Fibroblast of skin of left biceps (primary cell): ENCODE data around the gene FRMD6.
A peak's percentile ranks its signal among the peaks of the same experiment; 100 is the strongest.
"Not testable (repeated sequence)": the region's sequence is repeated elsewhere in the genome, so short reads cannot be mapped to it uniquely, and the experiment has no call there.

Experiments used
- DNase-seq, 2 experiments: peaks; one replicate each; pipeline ENCODE4 v3.0.0-alpha.2; 2013; ENCODE audit warnings: low read depth in 2 of 2

FRMD6 gene

DNA sequence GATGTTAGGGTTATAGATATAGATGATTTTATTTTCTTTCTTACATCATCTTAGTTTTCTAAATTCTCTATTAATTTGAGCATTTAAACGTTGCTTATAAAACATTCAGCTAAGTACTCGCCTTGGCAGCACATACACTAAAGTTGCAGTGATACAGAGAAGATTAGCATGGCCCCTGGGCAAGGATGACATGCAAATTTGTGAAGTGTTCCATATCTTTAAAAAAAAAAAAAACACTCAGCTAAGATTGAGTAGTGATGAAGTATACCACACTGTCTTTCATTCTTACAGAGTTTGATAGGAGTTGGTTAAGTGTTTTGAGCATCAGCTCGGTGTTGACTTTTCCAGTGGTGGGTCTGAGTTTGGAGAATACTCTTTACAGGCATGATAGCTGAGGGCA, 72.3 kb downstream of the FRMD6 start:
- no peak for DNase-seq

DNA sequence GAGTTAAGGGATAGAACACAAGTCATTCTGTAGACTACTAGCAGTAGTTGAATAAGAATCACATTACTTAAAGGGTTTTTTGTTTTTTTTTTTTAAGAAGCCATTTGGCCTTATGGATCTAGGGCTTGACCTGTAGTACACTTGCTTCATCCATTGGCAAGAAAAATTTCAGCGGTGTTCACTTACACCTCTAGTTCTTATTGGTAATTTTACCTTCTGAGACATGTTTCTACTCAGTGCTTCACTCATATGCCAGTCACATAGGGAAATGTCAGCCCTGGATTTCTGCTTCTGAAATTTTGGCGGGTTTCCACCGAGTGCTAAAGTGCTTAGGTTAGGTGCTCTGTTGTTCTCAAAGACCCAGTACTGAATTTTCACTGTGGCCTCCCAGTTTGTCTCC, 72.9 kb downstream of the FRMD6 start:
- no peak for DNase-seq

DNA sequence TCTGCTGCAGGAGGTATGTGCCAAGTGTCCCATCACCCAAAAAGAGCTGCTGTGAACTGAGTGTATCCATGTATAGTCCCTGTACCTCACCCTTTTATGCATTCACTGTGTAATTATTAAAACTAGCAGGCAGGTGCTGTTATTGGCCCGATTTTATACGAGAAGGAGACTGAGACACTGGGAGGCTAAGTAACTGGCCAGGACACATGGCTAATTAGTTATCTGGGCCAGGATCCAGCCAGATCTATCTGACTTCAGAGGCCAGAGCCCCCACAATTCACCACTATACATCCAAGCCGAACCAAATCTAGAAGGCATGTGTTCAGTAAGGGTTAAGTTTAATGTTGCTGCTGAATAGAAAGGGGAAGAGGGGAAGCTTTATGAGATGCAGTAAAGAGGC, 73.4 kb downstream of the FRMD6 start:
- DNase-seq, result no peak

DNA sequence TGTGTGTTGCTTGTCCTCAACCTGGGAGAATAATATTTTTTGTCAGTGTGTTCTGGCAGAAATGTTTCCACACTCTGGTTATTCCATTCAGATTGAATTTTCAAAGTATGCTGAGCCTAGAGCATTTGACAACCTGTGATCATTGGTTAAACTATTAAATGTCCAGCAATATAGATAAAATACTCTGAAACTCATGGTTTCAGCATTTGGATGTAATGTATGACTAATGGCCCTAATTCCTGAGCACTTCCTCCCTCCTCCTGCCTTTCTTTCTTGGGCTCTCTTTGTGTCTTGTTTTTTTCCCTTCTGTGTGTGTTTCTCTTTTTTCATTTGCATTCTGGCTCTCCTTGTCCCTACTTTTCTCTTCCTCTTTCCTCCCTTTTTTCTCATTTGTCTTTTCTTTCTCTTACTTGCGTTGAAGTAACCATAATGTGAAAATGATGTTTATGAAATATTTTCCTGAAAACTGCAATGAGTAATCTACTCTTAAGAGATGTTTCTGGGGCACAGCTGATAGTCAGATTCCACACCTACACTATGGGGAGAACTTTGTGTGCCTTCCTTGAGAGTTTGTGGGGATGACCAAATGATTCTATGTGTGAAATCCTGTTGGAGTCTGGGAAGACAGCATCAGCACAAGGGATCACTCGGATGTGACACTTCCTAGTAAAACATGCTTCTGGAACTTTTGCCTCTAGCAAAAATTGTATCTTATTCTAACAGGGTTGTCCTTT, 74.6 kb downstream of the FRMD6 start:
- peak in 1 of 2 experiments; percentile 17 for DNase-seq

DNA sequence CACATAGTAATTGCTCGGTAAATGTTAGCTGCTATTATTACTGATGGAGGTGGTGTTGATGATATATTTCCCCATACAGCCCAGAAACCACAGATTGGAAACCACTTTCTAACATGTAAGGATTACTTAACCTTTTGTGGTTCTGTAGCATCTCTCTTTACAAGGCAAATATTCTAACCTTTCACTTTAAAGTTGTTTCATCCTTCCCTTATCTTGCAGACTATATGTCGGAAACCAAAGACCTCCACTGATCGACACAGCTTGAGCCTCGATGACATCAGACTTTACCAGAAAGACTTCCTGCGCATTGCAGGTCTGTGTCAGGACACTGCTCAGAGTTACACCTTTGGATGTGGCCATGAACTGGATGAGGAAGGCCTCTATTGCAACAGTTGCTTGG, 75.8 kb downstream of the FRMD6 start:
- DNase-seq, result no peak

DNA sequence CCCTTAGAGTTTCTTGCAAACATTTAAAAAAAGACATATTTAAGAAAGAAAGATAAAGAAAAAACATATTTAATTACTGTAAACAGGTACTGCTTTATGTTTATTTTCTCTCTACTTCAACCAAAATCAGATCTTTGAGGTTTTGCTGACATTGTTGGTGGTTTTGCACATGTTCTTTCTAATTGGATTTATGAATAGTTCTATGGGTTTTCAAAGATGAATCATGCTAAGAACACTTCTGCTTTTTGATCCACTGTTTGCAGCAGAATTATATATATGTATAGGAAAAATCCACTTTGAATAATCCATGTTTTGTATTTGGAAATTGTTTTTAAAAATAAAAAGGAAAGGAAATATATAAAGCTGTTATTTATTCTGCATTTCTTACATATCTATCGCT, 78.4 kb downstream of the FRMD6 start:
- DNase-seq, result no peak

DNA sequence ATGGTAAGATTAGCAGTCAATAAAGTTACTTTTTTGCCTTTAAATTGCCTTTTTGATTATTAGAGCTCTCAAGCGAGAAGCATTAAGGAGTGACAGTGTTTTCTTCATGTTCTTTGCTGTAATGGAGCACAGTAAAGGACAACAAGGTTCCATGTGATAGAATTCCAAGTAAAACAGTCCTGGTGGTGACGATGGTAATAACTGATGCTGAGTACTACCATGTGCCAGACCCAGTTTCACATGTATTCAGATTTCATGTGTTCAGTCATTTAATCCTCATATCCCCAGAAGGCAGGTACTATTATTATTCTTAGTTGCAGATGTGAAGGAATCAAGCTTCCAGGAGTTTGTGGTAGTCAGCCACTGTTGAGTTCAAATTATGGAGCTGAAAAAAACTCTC, 79.0 kb downstream of the FRMD6 start:
- no peak for DNase-seq

DNA sequence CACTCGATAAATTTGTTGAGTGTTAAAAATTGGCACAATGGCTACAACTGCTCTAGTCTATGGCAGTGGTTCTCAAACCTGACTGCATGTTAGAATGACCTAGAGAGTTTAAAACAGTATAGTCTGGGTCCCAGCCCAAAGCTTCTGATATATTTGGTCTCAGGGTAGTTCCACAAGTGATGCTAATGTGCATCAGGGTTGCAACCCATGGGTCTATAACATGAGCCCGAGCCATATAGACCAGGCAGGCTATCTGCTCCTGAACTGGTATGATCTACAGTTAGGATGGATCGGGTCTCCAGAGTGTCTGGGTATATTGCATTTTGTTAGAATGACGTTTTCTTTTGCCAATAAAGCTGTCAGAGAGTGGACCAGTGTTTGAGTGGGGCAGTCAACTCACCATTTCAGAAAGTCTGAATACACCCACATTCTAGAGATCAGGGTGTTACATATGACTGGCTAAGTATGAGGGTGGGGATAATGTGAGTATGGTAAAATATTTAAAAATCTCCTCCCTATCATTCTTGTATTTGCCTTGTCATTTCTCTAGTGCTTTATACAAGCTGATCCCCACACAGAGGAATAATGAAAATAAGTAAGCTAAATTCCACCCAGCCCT, 80.9 kb downstream of the FRMD6 start:
- DNase-seq, result no peak

DNA sequence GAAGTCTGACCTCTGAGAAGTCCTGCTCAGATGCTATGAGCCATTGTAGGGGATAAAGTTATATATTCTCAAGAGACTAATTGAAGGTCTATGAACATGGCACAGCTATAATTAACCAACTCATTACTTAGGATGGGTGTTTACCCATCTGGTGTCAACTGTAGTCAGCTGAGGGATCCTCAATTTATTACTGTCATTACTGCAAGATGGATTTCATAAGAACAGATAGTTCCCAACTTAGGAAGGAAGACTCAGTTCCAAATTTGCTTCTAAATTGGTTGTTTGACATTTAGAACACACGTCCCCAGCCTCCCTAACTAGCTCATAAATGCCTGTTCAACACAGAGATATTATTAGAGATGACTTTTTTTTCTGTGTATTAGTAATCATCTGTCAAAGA, 81.4 kb downstream of the FRMD6 start:
- no peak for DNase-seq

DNA sequence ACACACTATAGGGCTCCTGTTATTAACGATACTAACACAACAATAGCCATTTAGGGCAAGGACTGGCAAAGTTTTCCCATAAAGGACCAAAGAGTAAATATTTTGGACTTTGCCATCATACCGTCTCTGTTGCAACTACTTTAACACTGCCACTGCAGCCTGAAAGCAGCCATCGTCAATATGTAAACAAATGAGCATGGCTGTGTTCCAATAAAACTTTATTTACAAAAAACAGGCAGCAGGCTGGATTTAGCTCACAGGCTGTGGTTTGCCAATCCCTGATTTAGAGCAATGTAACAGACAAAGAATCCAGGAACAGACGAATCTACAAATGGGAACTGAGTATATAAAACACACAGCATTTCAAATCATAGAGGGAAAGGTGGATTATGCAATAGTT, 84.1 kb downstream of the FRMD6 start:
- no peak for DNase-seq

DNA sequence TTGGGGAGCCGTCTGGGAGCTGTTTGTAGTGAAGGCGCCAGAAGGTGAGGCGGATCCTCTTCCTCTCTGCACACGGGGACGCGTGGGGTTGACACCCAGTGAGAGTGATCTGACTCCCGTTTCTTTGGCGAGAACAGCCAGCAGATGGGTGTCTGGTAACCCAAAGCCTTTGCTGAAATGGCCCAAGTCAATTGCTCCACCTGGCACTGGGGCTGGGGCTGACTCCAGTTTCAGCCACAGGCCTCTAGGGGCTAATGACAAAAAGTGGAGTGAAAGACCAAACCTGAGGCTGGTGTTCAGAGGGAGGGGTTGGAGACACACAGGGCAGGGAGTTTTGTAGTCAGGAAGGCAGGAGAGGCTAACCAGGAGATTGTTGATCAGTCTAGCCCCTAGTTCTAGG, 87.0 kb downstream of the FRMD6 start:
- no peak for DNase-seq

DNA sequence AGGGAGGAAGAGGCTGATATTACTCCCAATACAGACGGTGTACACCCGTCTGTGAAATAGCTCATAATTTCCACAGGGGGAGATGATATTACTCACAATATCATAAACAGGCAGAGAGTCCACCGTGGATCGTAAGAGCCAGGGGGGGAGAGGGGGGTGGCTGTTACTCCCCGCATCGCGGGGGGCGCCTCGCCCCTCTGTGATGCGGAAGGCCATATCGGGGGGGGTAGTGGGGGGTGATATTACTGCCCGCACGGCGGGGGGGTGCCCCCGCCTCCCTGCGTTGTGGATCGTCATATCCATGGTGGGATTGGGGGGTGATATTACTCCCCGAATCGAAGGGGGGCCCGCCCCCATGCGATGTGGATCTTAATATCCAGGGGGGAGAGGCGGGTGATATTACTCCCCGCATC, 91.9 kb downstream of the FRMD6 start:
- DNase-seq, result no peak

DNA sequence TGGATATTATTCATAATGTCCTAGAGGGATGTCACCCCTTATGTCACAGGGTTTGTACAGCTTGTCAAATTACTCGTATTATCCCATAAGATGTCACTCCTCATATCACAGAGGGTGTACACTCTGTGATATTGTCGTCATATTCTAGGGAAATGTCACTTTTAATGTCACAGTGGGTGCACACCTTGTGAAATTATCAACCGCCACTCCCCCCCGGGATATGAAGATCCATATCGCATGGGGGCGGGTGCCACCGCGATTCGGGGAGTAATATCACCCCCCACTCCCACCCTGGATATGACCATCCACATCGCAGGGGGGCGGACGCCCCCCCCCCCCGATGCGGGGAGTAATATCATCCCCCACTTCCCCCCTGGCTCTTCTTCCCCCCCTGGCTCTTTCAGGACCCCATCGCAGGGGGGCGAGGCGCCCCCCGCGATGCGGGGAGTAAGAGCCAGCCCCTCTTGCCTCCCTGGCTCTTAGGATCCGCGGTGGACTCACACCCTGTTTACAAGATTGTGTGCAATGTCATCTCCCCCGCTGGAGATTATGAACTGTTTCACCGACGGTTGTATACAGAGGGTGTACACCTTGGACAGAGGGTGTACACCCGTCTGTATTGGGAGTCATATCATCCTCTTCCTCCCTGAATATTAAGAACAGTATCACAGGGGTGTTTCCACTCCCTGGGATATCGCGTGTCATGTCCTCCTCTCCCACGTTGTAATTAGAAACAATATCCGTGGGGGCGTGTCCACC, 92.8 kb downstream of the FRMD6 start:
- DNase-seq, result no peak

DNA sequence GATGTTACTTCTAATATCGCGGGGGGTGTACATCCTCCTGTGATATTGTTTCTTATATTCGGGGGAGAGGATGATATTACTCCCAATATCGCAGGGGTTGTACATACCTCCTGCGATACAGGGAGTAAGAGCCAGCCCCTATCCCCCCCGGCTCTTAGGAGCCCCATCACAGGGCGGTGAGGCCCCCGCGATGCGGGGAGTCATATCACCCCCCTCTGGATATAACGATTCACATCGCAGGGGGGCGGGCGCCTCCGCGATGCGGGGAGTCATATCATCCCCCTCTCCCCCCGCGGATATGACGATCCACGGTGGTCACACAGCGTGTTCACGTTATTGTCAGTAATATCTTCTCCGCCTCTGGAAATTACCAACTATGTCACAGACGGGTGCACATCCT, 95.1 kb downstream of the FRMD6 start:
- DNase-seq, result not testable (repeated sequence)

DNA sequence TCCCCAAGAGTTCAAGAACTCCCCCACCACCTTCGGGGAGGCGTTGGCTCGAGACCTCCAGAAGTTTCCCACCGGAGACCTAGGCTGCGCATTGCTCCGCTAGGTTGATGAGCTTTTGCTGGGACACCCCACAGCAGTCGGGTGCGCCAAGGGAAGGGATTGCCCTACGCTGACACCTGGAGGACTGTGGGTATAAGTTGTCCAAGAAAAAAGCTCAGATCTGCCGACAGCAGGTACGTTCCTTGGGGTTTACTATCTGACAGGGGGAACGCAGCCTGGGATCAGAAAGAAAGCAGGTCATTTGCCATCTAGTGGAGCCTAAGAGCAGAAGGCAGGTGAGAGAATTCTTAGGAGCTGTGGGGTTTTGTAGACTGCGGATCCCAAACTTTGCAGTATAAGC, 98.8 kb downstream of the FRMD6 start:
- DNase-seq, result no peak

DNA sequence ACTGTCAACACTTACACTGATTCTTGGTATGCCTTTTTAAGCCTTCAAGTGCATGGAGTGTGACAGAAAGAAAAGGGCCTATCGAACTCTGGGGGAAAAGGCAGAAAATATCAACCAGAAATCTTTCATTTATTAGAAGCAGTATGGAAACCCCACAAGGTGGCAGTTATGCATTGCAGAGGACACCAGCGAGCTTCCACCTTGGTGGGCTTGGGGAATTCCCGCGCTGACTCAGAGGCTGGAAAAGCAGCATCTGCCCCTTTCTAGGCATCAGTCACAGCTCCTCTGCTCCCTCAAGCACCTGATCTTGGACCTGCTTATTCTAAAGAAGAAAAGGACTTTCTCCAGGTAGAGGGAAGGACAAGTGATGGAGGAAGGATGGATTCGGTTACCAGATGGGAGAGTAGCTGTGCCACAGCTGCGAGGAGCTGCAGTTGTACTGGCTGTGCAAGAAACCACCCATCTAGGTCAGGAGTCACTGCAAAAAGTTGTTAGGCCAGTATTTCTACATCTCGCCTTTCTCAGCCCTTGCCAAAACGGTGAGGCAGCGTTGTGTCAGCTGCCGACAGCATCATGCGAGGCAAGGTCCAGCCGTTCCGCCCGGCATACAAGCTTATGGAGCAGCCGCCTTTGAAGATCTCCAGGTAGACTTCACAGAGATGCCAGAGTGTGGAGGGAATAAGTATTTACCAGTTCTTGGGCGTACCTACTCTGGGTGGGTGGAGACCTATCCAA, 100.1 kb downstream of the FRMD6 start:
- DNase-seq, result not testable (repeated sequence)

DNA sequence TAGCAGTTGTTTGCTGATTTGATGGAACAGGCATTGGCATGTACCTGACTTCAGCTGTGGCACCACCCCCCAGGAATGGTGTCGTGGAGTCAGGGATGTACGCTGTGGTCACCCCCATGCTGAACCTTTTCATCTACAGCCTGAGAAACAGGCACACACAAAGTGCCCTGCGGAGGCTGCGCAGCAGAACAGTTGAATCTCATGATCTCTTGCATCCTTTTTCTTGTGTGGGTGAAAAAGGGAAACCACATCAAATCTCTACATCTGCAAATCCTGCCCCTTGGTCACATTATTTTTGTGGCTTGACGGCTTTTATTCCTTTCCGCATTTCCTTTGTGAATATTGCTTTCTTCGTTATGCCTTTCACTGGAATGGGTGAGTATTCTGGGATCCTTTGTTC, 106.0 kb downstream of the FRMD6 start:
- DNase-seq, result not testable (repeated sequence)

DNA sequence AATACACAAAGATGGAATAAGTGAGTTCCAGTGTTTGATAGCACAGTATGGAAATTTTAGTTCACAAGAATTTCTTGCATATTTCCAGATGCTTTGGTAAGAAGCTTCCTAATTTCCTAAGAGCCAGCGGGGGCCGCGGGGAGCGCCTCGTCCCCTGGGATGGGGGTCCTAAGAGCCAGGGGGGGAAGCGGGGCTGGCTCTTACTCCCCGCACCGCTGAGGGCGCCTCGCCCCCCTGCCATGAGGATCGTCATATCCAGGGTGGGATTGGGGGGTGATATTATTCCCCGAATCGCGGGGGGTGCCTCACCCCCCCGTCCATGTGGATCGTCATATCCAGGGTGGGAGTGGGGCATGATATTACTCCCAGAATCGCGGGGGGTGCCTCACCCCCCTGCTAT, 108.2 kb downstream of the FRMD6 start:
- no peak for DNase-seq

DNA sequence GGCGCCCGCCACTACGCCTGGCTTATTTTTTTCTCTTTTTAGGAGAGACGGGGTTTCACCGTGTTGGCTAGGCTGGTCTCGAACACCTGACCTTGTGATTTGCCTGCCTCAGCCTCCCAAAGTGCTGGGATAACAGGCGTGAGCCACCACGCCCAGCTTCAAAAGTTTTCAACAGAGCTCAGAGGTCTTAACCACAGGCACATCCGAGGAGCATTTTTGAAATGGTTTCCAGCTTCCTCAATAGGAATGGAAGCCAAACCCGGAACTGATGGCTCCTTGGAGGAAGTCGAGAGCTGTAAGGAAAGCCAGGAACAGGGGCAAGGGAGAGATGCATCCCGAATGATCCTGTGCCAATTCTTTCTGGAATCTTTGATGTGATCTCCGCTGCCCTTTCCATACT, 114.0 kb downstream of the FRMD6 start:
- not testable (repeated sequence) for DNase-seq

DNA sequence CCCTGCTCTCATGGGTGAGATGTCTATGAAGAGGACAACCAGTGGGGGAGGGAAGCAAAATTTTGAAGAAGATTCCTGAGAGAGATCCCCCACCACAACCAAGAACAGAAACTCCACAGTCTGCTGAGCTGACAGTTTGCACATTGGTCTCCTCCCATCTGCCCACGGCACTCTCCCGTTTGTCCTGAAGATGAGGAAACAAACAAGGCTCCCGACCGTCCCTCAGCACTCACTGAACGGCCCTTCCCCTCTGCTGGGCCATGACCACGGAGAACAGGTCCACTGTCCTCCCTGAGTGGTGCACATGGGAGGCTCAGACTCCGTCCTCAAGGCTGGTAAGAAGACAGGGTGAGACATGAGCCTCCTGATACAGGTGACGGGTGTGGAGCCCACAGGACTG, 114.9 kb downstream of the FRMD6 start:
- not testable (repeated sequence) for DNase-seq

DNA sequence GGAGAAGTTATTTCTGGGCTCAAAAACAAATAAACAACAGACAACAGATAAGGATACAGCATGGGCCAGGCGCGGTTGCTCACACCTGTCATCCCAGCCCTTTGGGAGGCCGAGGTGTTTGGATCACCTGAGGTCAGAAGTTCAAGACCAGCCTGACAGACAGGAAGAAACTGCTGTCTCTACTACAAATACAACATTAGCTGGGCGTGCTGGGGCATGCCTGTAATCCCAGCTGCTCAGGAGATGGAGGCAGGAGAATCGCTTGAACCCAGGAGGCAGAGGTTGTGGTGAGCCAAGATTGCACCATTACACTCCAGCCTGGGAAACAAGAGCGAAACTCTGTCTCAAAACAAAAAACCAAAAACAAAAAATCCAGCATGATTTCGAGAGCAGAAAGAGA, 117.6 kb downstream of the FRMD6 start:
- DNase-seq, result not testable (repeated sequence)

DNA sequence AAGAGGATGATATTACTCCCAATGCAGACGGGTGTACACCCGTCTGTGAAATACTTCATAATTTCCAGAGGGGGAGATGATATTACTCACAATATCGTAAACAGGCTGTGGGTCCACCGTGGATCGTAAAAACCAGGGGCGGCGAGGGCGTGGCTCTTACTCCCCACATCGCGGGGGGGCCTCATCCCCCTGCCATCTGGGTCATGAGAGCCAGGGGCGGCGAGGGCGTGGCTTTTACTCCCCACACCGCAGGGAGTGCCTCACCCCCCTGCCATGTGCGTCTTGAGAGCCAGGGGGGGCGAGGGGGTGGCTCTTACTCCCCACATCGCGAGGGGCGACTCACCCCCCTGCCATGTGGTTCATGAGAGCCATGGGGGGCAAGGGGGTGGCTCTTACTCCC, 122.5 kb downstream of the FRMD6 start:
- DNase-seq, result no peak
